Erythroblast (primary cell): ENCODE results near the gene MED23.
A peak's percentile ranks its signal among the peaks of the same experiment; 100 is the strongest.

Experiments
- DNase-seq, 2 experiments: peaks; one replicate each; lab custom pipeline; 2025; lab: John Stamatoyannopoulos, UW
- GATA1 ChIP-seq: IDR thresholded peaks from 2 replicates; pipeline ENCODE4 v1.6.1; 2011; ENCODE audit warnings: low read depth, mild to moderate bottlenecking, control low read depth, low read length, moderate library complexity
- POLR2A ChIP-seq: IDR thresholded peaks from 2 replicates; pipeline ENCODE4 v1.6.1; 2011; ENCODE audit warnings: mild to moderate bottlenecking, low read length

MED23 gene

GRCh38 chr6:131629651-131630050 is 1.6 kb upstream of the MED23 start:
- TF ChIP-seq GATA1: no peak
- peak; percentile 55 for TF ChIP-seq POLR2A
- peak; percentile 42 to 71 for DNase-seq

- TF ChIP-seq POLR2A: no peak
- TF ChIP-seq GATA1: no peak
These were observed 684 bp upstream of the MED23 start for GRCh38 chr6:131628726-131629125.

GRCh38 chr6:131615275-131615674 is 12.8 kb downstream of the MED23 start:
- TF ChIP-seq POLR2A: no peak
- TF ChIP-seq GATA1: no peak
- no peak for DNase-seq

More at GRCh38 chr6:131628726-131629125, 684 bp upstream of the MED23 start:
- peak; percentile 26 to 38 for DNase-seq

- TF ChIP-seq GATA1 (no peak), POLR2A (no peak)
- DNase-seq: no peak
These were observed 14.6 kb downstream of the MED23 start for GRCh38 chr6:131613296-131613925.

- TF ChIP-seq POLR2A: no peak
- TF ChIP-seq GATA1: no peak
- peak in 1 of 2 experiments; percentile 9 for DNase-seq
These were observed 25.2 kb downstream of the MED23 start for GRCh38 chr6:131602781-131603312.

- no peak for DNase-seq
- TF ChIP-seq GATA1 (no peak), POLR2A (no peak)
These were observed 27.3 kb downstream of the MED23 start for GRCh38 chr6:131600716-131601115.

- peak; percentile 4 to 17 for DNase-seq
- TF ChIP-seq POLR2A (no peak), GATA1 (no peak)
These were observed 30.6 kb downstream of the MED23 start for GRCh38 chr6:131597446-131597845.

- TF ChIP-seq POLR2A (no peak), GATA1 (no peak)
- DNase-seq: no peak
These were observed 34.0 kb downstream of the MED23 start for GRCh38 chr6:131594074-131594473.

GRCh38 chr6:131592935-131593334 is 35.1 kb downstream of the MED23 start:
- TF ChIP-seq GATA1 (no peak), POLR2A (no peak)

GRCh38 chr6:131588643-131589042 is 39.4 kb downstream of the MED23 start:
- no peak for DNase-seq
- TF ChIP-seq GATA1 (no peak), POLR2A (no peak)

More at GRCh38 chr6:131592935-131593334, 35.1 kb downstream of the MED23 start:
- DNase-seq: no peak

- TF ChIP-seq GATA1 (no peak), POLR2A (no peak)
- DNase-seq: no peak
These were observed 40.1 kb downstream of the MED23 start for GRCh38 chr6:131587909-131588308.

- DNase-seq: no peak
- TF ChIP-seq GATA1 (no peak), POLR2A (no peak)
These were observed 41.5 kb downstream of the MED23 start for GRCh38 chr6:131586543-131586942.

GRCh38 chr6:131581523-131581922 is 46.5 kb downstream of the MED23 start:
- no peak for DNase-seq
- TF ChIP-seq POLR2A (no peak), GATA1 (no peak)

- no peak for DNase-seq
- TF ChIP-seq POLR2A (no peak), GATA1 (no peak)
These were observed 52.1 kb downstream of the MED23 start for GRCh38 chr6:131575834-131576478.

- no peak for DNase-seq
- TF ChIP-seq POLR2A: no peak
- TF ChIP-seq GATA1: no peak
These were observed 53.4 kb downstream of the MED23 start for GRCh38 chr6:131574686-131575085.
